GM18520 (cell line): Measurements from ENCODE around the gene ALDH1L2.

Experiments
- ATAC-seq: cut with Tn5 transposase; IDR thresholded peaks from one replicate; pipeline ENCODE4 v1.9.1; 2021; ENCODE audit not compliant: unreplicated experiment

ALDH1L2 gene

DNA sequence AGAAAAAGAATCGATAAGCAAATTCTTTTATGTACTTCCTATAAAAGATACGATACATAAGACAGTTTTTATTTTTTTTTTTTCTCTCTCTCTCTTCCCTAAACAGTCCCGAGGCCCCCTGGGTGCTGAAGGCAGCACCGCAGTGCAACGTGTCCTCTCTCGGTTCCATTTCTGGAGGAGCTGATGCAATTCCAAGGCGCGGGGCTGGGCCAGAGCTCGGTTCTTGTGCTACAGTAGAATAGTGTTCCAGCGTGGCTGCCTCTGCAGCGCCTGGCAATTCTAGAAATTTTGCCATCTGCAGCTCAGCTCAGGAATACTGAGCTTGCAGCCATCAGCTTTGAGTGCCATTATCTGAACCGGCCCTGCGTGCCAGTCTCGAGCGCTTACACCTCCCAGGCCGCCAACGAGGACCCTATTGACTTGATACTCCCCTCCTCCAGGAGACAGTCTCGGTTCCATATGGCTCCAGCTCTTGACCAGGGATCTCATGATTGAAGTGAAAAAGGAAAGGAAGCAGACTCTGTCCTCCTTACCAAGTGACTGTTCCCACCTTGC lies 630 bp downstream of the ALDH1L2 start:
- ATAC-seq: no peak

DNA sequence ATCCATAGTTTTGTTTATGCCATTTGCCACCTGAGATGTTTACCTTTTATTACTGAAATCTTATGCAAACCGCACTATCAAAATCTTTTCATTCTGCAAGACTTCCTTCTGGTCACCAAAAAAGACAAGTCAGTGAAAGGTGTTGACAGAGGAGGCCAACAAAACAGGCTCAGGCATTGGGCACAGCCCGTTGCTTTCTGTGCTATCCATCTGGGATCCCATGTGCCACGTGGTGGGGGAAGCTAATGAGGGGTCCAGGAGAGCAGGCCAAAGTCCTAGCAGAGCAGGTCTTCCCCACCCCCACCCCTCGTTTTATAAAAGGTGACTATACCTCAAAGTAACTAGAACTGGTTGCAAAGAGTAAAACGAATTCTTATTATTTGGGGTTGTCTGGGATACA lies 1.2 kb downstream of the ALDH1L2 start:
- ATAC-seq: no peak

DNA sequence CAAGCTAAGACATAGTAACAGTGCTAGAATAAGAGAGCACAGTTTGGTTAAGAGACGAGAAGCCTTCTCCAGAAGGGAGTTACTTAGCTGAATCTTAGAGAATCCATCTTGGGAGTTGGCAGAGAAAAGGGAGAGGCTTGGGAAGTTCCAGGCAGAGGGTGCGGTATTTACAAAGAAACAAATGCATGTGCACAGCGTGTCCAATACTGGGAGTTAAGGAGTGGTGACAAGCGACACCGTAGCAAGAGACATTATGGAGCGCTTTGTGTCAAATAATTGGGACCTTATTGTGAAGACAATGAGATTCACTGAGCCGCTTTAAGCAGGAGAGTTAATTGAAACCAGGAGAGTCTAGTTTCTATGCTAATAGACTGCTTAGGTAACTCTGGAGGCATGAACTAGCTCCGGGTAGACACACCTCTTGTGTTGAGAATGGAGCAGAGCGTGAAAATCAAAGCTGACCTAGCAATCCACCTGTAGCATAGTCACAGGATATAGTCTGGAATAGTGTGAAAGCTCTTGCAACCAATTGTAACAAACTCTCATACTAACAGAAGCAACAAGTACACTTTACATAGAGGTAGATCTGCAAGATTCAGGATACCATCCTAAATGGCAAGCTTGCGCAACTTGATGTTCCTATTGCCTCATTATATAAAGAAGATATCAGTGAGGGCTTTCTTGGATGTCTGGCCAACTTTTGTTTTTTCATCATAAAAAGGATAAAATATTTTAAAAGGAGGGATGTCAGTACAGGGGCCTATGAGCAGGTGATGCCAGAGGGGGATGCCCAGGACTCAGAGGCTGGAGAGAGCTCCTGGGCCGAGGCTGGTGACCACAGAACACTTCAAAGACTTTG lies 5.3 kb downstream of the ALDH1L2 start:
- no peak for ATAC-seq

DNA sequence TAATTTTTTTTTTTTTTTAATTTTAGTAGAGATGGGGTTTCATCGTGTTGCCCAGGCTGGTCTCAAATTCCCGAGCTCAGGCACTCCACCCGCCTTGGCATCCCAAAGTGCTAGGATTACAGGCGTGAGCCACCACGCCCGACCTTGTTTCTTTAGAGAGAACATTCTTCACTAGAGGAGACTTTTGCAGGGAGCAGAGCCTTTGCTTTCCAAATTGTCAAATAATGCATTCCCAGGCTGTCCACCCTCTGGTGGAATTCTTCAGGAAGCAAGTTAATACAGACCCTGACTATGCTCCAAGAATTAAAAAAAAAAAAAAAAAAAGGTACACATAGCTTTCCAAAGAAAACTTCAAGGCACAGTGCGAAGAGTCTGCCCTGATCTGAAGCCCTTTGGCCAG lies 6.8 kb downstream of the ALDH1L2 start:
- no peak for ATAC-seq

DNA sequence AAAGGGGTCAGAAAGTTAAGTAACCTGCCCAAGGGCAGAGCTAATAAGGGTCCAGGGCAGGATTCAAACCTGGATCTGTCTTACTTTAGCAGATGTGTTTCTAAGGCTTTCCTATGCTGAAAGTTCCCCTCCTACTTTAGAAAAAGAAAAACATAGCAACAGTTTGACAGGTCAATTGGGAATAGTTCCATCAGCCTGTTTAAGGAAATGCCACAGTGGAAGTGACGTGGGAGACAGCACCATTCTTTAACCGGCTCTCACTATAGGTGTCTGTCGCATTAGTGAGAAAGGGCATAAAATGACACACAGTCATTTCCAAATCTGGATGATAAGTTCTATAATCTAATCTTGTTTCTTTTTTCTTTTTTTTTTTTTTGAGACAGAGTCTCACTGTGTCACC lies 7.3 kb downstream of the ALDH1L2 start:
- ATAC-seq: no peak

DNA sequence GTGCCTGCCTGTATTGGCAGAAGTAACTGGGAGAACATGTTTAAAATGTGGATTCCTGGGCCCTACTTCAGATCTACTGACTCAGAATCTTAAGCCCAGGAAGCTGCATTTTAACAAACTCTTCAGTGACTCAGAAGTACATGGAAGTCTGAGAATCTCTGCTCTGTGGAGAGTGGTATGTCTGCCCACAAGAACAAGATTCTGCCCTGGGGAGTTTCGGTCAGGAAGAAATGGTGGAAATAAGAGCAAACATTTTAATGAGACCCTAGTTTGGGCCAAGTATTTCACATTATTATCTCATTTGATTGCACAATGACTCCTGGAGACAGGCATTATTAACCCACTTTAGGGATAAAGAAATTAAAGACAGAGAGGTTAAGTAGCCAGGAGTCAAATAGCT lies 8.2 kb downstream of the ALDH1L2 start:
- ATAC-seq: no peak

DNA sequence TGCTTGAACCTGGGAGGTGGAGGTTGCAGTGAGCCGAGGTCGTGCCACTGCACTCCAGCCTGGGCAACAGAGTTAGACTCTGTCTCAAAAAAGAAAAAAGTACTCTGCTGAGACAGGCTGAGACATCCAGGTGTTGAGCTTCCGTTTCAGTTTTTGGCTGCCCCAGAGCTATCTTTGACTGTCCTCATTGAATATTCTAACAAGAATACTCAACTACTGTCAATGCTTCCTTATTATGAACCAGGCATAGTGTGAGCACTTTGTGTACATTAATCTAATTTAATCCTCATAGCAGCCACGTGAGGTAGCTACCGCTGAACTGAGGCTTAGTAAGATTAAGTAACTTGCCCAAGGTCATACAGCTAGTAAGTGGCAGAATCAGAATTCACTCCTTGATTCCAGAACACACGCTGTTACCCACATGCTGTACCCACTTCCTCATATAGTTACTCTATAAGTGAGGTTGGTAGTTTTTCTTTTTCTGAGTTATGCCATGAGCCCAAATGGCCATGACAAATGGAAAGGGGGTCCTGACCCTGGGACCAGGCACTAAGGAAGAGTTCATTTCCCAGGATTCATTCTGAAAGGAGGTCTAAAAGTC lies 11.3 kb downstream of the ALDH1L2 start:
- ATAC-seq: no peak

DNA sequence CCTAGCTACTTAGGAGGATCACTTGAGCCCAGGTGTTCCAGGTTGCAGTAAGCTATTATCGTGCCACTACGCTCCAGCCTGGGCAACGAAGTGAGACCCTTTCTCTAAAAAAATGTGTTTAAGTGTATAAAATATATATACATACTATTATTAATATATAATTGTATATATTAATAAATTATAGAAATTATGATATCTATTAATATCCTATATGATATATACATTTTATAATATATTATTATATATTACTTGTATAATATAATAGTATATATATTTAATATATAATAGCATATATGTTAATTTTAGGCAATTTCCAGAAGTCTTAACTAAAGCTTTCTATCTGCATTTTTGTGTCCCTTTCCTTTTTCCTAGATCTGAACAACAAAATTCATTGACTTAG lies 12.3 kb downstream of the ALDH1L2 start:
- no peak for ATAC-seq

DNA sequence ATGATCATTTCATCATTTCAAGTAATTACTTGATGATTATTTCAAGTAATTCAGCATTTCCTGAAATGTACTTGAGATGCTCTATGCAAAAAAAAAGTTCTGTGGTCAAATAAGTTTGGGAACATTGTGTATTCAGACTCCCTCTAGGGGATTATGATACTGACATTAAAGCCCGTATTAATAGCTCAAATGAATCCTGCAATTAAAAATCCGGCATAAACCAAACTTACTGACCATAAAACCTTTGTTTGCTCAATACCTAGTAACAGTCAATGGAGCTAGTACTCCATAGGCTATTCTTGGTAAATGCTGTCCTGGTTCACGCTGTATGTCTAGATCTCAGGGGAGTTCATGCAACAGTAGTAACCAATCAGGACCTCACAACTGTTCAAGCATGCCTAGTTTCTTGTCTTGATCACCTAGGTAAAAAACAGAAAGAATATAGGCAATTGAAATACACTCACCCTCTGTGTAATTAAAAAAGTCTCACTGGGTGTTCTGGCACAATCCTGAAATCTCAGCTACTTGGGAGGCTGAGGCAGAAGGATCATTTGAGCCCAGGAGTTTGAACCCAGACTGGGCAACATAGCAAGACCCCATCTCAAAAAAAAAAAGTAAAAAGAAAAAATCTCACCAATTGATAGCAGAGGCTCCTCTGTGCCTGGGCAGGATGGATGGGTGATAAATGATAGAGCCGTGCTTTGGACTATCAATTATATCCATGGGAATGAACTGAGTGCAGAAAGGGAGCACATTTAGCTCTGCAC lies 14.1 kb downstream of the ALDH1L2 start:
- ATAC-seq: no peak

DNA sequence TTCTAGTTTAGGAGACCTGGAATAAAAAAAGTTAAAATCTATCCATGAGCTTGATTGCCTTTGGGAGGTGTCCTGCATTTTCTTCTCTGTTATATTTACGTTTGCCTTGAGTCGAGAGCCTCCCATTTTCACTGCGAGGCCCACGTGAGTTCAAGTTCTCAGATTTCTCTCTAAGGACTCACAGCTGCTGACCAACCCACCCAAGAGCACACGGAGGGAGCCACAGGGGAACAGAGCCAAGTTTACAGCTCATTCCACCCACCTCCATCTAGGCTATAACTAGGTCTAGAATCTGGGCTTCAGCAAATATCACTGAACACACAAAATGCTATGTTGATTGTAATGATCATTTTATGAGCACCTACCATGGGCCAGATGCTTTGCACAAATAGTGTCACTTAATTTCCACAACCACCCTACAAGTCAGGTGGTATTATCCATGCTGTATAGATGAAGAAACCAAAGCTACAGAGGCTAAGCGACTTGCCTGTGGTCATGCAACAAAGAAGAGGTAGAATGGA lies 16.7 kb downstream of the ALDH1L2 start:
- ATAC-seq: no peak

DNA sequence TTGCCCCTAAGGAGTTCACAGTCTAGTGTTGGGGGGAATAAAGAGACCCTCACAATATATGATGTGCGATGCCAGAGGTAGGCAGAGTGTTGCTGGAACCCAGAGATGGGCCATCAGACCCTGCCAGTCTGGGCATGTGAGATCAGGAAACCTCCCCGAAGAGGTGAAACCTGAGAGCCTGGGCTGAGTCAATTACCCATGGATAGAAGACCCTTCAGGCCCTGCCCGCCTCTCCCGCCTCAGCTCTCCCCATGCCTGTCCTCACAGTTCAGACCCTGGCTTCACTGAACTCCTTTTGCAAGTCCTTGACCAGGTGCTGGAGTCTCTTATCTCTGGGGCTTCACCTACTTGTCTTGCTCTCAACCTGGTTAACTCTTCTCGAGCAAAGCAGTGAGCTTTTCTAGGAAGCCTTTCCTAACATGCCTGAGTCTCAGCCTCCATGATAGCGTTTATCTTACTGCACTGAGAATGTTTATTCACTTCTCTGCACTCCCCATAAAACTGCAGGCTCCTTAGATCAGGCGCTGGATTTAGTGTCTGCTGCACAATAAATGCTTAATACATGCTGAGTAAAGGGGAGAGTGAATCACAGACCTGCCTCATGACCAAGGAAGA lies 19.6 kb downstream of the ALDH1L2 start:
- ATAC-seq: no peak

DNA sequence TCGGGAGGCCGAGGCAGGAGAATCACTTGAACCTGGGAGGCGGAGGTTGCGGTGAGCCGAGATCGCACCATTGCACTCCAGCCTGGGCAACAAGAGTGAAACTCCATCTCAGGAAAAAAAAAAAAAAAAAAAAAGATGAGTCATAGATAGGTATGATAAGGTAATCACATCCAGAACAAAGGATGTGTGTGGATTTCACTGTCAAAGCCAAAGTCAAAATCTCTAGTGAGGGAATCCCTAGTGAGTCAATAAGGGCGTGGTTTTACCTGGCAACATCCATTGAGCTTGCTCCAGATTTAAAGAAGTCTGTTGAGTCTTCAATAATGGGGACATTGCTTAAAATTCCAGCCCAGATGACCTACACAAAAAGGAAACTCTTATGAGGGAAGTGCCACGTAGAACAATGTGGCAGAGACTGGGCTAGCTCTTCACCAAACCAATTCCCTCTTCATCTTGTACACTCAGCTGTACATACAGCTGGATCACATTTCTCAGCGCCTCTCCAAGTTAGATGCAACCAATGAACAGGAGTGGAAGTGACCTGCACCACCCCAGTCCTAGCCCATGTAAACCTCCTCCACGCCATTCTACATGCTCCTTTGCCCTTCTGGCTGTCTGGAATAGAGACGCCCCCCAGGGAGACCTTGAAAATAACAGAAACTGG lies 23.4 kb downstream of the ALDH1L2 start:
- ATAC-seq: no peak

DNA sequence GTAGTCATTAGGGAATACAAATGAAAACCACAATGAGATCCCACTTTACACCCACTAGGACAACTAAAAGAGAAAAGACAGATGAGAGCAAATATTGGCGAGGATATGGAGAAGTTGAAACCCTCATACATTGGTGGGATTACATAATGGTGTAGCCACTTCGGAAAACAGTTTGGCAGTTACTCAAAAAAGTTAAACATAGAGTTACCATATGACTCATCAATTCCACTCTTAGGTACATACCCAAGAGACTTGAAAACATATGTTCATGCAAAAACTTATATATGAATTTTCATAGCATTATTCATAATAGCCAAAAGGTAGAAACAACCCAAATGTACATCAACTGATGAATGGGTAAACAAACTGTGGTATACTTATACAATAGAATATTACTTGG lies 27.1 kb downstream of the ALDH1L2 start:
- ATAC-seq: no peak

DNA sequence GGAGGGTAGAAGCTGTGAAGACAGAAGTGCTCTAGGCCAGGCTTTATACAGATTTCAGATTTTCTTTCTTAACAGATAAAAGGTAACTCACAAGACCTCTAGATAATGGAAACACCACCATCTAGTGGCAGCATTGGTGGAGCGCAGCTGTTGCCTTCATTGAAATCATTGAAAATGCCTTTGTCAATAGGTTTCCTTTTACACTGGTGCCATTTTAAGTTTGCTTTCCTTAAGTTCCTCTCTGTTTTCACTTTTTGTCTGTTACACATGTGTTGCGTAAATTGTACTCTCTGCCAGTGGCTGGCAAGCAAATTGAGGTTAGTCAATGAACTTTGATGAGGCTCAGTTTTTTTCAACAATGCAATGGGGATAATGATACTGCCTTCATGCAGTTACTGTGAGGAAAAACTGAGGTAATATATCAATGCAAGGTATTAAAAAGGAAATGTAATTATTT lies 31.1 kb downstream of the ALDH1L2 start:
- ATAC-seq: peak; percentile 66

DNA sequence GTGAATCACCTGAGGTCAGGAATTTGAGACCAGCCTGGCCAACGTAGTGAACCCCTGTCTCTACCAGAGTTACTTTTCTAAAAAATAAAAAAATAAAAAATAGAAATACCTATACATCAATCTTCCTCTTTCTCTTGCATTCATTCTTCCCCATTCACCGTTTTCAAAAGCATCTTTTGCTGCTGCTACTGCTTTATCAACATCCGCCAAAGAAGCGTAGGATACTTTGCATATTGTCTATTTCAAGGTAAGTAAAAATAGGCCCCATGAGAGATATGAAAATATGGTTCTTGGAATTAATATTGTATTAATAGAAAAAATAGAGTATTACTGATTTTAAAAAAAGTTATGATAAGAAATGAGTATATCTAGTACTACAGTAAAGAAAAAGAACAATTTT lies 32.3 kb downstream of the ALDH1L2 start:
- ATAC-seq: no peak

DNA sequence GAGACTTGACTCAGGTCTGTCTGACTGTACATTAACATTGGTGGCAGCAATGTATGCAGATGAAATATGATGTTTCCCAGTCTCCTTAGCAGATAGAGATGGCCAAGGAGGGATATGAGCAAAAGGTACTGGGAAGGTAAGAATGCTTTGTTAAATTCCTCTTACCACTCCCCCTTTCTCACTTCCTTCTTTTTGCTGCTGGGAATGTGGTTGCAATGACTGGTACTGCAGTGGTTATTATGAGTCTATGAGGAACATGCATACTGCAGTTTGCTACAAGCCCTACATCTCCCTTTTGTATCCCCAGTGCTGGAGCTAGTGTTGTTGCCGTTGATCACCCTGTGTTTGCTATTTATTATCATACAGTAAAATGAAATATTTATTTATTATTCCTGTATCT lies 35.9 kb downstream of the ALDH1L2 start:
- no peak for ATAC-seq

DNA sequence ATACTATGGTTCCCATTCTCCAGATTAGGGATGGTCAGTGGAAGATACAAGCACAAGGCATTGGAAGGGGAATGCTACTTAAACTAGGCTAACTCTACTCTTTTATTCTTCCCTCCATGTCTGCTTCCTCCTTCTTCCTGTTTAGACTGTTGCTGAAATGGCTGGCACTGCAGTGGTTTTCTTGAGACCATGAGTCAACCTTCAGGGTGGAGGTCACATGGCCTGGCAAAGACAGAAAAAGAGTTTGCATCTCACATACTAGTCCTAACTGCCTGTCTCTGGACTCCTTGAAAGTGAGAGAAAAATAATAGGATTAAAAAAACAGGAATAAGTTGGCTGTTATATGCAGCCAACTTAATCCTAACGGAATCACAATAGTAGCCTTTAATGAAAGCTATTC lies 37.0 kb downstream of the ALDH1L2 start:
- no peak for ATAC-seq

DNA sequence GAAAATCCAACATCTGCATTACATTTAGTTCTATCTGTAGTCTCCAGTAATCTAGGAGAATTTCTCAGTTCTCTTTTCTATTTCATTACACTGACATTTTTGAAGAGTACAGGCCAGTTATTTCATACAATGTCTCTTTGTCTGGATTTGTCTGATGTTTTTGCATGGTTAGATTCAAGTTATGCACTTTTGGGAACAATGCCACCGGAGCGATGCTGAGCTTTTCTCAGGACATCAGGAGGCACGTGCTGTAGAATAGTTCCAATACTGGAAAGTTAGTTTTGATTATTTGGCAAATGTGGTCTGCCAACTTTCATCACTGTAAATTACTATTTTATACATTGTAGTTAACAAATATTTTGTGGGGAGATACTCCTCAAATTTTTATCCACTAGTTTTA lies 43.1 kb downstream of the ALDH1L2 start:
- ATAC-seq: no peak

DNA sequence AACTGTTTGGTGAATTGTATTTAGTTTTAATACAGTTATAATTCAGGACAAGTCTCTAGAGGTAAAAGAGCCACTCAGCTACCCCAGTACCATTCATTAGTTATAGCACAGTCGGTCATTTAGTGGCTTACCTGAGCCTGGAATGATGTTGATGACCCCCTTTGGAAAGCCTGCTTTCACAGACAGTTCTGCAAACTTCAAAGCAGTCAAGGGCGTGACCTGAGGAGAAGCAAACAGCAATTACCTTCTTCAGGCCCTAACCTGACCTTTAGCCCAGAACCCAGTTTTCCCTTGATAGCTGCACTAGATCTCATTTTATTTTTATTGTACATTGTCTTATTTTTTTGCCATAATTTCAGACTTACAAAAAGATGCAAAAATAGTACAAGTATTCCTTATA lies 43.8 kb downstream of the ALDH1L2 start:
- no peak for ATAC-seq

DNA sequence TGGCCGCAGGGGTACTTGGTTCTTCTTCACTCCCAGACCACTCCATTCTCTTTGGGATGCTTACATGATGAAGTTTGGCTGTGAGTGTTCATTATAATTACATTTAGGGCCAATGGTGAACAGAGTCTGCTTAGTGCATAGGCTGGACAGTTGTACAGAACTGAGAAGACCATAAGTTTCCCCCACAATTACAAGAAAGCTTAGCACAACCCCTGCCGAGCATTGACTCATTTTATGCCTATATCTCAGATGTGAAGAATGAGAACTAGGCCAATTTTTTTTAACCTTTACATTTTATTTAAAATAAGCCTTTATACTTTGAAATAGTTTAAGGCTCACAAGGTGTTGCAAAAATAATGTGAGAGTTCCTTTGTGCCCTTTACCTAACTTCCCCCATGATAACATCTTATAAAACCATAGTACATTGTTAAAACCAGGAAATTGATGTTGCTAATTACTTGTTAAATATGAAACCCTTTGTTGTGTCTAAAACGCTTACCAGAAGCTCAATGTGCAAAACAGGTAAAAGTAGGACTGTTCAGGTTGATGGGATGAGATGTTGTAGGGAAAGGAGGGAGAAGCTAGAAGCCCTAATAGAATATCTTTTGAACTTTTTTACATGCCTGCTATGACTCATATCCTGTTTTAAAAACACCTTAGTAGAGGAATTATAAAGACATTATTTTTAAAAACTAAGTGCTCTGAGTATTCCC lies 47.2 kb downstream of the ALDH1L2 start:
- no peak for ATAC-seq
